Ishikawa (cell line): ENCODE data around the gene WBP2.
A peak's percentile ranks its signal among the peaks of the same experiment; 100 is the strongest.

Experiments
- CEBPB ChIP-seq: IDR thresholded peaks from 2 replicates; pipeline ENCODE4 v1.6.1; 2012
- MAX ChIP-seq: IDR thresholded peaks from 2 replicates; pipeline ENCODE4 v1.6.1; 2012
- ZBTB7A ChIP-seq: IDR thresholded peaks from 2 replicates; pipeline ENCODE4 v1.6.1; 2012; ENCODE audit warnings: low read depth
- TF ChIP-seq, protein P1 (sequence below): IDR thresholded peaks from 2 replicates; pipeline ENCODE4 v1.6.1; 2012; ENCODE audit warnings: low read depth, mild to moderate bottlenecking

DNA sequence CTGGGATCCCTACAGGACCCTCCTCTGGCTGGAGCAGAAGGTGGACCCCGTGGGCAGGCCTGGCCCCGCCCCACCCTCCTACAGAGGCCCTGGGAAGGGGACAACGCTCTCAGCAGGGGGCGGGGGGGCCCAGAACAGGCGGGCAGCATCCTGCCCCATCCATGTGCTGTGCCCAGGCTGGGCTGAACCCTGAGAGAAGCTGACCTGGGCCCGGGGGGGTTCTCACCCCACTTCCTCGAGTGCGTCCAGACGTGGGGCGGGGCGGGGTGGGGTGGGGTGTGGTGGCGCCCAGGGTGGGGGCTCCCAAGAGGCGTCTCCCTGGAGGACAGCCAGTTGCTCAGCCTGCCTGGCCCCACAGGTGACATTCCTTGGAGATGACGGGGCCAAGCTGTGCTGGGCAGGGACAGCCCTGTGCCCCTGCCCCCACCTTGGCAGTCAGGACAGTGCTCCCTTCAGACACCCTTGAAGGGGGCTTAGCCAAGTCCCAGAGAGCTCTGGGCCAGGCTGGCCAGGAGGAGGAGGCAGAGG lies 10.5 kb downstream of the WBP2 start:
- TF ChIP-seq CEBPB: no peak
- TF ChIP-seq ZBTB7A: peak; percentile 96
- TF ChIP-seq, protein P1, sequence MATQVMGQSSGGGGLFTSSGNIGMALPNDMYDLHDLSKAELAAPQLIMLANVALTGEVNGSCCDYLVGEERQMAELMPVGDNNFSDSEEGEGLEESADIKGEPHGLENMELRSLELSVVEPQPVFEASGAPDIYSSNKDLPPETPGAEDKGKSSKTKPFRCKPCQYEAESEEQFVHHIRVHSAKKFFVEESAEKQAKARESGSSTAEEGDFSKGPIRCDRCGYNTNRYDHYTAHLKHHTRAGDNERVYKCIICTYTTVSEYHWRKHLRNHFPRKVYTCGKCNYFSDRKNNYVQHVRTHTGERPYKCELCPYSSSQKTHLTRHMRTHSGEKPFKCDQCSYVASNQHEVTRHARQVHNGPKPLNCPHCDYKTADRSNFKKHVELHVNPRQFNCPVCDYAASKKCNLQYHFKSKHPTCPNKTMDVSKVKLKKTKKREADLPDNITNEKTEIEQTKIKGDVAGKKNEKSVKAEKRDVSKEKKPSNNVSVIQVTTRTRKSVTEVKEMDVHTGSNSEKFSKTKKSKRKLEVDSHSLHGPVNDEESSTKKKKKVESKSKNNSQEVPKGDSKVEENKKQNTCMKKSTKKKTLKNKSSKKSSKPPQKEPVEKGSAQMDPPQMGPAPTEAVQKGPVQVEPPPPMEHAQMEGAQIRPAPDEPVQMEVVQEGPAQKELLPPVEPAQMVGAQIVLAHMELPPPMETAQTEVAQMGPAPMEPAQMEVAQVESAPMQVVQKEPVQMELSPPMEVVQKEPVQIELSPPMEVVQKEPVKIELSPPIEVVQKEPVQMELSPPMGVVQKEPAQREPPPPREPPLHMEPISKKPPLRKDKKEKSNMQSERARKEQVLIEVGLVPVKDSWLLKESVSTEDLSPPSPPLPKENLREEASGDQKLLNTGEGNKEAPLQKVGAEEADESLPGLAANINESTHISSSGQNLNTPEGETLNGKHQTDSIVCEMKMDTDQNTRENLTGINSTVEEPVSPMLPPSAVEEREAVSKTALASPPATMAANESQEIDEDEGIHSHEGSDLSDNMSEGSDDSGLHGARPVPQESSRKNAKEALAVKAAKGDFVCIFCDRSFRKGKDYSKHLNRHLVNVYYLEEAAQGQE: no peak
- TF ChIP-seq MAX: no peak; the same call in 1 of the 2 replicates
